Measurements from ENCODE around the gene CNNM3.

DNA sequence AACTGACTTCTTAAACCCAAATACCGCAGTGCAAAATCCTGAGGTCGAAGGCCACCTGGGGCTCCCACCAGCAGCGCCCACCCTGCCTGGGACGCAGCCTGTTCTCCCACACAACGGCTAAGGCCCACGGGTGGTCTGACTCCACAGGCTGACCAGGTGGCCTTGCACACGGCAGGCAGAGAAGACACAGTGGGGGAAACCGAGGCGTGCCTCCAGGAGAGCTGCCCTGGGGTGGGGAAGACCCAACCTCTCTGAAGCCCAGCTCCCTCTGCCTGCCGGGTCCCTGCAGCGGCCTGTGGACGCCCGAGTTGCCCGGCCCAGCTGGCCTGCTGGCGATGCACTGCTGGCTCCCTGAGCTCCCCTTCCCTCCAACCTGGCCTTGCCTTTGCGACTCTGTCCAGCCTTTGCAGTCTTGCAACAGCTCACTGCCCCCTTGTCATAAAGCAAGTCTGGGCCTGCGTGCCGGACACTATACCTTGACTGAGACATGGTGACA lies 63.5 kb downstream of the CNNM3 start:
- TF ChIP-seq EZH2 (IDR thresholded peaks at IDR 0.05; ENCODE audit: insufficient read depth, poor library complexity, severe bottlenecking) (no peak), EZH2phosphoT487 (IDR thresholded peaks at IDR 0.05; ENCODE audit: insufficient read depth, low read depth) (no peak)
